HPDE6-E6E7 (cell line): ENCODE results near the gene KHSRP.

Source experiments
- DNase-seq: peaks from one replicate; pipeline ENCODE4 v3.0.0; 2011; ENCODE audit warnings: missing footprints; ENCODE audit errors: extremely low spot score

KHSRP gene

DNA sequence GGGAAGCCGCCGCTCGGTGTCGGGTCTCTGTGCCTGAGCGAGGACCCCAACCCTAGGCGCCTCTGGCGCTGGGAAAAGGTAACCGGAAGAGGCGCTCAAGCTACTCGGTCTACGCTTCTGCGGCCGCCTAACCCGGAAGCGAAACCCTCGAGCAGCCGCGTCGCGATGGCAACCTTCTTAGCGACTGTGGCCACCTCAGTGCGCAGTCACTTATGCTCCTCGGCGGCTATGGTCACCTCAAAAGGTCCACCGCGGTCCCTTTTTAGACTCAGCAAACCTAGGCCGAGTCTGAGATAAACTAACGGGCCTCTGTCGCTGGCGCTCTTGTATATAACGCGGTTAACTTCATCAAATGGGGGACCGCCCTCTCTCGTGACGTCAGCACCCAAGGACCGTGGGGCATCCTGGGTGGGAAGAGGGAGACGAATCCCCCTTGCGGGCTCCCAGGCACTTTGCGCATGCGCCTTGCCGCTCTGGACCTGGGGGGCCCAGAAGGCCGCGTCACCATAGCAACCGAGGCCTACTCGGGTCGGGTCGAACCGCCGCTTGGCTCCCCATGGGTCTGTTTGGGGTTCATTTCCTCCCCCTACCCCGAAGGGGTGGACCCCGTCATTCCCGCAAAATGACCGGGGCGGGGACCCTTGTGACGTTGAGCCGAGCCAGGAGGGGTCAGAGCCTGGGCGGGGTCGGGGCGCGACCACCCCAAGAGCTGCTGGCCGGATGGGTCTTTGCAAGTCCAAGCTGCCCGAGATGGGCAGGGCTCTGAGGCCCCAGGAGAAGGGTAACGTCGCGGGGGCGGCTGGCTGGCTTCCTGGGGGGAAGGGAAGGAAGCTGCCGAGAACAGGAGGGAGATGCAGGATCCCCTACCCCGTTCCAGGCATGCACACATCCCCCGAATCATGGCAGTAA lies 31.3 kb downstream of the KHSRP start, which contains the start of gene GTF2F1:
GTF2F1 (minus strand) TSS at position 91 of the 909 bp plus-strand sequence. CDS start 169 bp downstream, outside the sequence.
- peak; percentile 97 for DNase-seq

DNA sequence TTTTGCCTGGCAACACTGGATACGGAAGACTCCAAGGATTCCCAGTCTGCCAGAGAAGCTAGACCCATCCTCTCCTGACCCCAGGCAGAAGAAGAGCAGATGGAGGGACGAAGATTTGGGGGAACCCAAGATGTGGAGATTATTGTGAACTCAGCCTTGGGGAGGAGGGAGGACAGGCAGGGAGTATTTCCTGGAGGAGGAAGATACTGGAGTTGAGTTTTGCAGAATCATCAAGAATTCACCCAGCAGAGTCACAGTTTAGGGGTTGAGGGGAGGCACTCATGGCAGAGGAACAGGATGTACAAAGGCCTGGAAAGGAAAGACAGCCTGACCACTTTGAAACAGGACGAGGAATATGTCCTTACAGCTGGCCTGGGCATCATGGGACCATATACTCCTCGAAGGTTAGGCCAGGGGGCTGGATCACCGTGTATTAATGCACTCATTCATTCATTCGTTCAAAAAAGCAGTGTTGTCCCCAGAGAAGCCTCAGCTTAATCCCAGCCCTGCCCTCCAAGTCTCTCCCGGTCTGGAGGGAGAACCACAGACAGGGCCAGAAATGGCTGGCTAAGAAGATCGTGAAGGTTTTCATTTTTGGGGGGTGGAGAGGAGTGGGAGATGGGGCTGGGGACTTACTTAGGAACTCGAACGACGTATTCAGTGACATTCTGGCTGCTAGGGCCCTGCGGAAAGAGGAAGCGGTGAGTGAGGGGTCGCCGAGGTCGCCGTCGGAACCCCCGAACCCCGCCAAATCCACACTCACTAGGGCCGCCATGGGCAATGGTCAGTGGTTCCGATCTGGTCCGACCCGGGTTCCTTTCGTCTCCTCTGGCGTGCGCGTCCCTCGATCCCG lies 32.2 kb downstream of the KHSRP start:
- DNase-seq = no peak

DNA sequence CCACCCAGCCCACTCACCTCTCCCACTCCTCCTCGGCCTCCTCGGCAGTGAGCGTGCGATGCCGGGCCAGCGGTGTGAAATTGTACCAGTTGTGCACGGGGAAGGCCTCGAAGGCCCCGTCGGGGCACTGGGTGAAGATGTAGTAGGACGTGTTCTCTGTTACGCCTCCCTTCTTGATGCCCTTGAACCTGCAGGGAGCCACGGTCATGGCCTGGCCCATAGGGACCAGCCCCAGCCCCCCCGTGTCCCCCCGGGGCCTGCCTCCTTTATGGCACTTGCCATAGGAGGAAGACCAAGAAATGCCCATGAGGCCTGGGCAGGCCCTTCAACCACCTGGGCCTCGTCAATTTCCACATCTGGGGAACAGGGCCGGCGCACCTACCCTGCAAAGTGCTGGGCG lies 37.2 kb downstream of the KHSRP start:
- DNase-seq = no peak

DNA sequence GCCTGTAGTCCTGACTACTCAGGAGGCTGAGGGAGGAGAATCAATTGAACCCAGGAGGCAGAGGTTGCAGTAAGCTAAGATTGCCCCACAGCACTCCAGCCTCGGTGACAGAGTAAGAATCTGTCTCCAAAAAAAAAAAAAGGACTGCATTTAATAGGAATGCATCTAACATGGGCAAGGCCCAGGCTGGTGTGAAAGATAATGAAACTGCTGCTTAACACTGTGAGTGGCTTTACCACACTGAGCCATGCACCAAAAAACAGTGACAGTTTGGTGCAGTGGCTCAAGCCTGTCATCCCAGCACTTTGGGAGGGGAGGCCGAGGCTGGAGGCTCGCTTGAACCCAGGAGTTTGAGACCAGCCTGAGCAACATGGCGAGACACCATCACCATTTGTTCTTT lies 40.2 kb downstream of the KHSRP start:
- DNase-seq = no peak

DNA sequence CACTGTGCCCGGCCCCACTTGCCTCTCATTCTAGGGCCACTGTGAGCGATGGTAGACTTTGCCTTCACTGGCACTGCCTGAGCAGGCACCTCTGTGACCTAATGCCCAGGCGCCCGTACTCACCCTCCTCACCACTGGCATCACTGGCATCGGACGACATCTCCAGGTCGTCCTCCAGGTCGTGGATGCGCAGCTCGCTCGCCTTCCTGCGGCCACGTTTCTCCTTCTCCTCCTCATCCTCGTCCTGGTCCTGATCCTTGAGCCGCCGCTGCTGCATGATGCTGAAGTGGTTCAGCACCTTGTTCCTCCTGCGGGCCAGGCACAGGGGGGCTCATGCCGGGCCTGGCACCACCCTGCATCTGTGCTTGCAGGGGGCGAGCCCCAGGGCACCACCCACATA lies 41.4 kb downstream of the KHSRP start:
- no peak for DNase-seq

DNA sequence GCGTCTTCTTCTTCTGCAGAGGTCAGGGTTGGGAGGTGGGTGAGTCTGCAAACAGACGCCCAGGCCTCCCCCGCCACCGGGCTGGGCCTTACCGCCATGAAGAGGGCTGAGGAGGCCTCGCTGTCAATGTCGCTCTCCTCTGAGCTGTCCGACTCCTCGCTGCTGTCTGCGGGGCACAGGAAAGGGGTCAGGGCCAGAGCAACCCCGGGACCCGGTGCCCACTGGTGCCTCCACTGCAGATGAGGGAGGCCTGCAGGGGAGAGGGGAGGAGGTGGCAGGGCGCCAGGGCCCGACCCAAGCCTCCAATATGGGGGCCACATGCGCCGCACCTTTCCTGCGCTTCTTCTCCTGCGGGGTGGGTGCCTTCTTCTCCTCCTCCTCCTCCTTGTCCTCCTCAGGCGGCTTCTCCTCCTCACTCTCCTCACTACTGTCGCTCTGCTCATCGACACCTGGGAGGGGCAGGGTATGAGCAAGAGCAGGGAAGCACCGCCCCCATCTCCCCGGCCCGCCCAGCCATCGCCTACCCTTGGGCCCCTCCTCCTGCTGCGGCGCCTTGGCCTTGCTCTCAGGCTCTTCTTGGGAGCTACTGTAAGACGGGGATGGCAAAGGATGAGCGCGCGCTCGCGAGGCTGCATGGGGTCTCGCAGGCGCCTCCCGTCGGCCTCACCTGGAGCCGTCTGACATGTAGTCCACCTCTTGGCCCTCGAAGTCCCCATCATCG lies 43.4 kb downstream of the KHSRP start:
- DNase-seq = no peak

DNA sequence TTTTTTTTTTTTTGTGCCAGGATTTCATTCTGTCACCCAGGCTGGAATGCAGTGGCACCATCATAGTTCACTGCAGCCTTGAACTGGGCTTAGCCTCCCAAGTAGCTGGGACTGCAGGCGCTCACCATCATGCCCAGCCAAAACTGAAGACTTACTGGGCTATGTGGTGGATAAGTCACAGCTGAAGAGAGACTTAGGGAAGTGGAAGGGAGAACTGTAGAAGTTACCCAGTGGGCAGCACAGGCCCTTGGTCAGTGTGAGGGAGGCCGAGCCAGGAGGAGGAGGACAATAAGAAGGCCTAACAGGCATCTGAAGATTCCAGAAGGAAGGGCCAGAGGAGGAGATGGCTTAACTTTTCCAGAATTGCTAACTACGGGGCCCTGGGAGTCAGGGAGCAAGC lies 44.9 kb downstream of the KHSRP start:
- DNase-seq = no peak

DNA sequence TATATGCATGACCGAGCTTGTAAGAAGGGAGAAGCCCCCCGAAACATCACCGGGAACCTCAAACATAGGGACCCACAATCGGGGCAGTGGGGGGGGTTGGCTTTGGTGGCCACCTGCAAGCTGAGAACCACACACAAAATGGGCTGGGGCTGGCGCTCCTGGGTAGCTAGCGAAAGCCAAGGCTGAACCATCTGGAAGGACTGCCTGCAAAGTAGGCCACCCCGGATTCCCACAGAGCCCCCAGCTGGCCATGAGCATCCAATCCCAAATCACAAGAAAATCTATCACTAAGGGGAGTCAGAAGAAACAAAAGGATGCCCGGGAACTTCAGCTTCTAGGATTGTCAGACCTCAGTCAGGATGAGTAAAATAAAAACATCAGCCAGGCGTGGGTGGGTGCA lies 46.1 kb downstream of the KHSRP start:
- no peak for DNase-seq

DNA sequence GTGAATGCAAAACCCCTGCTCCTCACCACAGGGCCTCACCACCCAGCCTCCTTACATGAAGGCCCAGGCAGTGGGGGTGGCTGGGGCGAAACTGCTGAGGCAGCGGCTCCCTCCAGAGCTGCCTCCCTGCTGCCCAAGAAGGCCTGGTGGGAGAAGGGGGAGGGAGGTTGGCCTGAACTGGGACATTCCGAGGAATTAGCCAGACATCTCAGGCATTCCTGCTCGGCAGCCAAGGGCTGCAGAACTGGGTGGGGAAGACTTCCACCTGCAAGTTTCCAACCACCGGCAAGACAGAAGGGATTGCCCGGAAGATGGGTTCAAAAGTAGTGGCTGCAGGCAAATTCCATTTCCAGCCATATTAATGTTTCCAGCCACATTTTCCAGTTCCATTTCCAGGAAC lies 46.6 kb downstream of the KHSRP start:
- no peak for DNase-seq

DNA sequence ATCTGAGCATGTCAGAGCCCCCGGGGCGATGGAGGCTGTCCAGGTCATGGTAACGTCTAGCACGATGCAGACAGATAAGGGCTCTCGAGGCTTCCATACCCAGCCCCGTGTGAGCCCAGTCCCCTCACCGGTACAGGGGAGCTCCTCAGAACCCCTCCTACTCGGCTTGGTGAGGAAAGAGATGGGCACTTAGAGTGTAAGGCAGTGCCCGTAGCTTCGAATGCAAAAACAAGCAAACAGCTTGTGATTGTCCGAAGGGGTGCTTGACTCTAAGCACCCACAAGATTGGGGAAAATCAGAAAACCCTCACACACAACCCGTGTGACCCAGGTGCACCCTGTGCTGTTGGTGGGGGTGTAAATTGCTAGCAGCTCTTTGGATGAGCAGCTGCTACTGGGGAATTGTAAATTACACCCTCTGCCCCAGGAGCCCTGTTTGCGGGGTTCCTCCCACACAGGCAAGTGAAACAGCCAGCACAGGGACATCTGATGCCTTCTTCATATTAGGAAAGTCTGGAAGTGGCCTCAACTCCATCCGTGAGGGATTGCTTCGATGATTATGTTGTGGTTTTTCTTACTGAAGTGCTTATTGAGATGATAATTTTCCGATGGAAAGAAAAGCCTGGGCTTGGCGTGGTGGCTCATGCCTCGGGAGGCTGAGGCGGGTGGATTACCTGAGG lies 48.0 kb downstream of the KHSRP start:
- no peak for DNase-seq

DNA sequence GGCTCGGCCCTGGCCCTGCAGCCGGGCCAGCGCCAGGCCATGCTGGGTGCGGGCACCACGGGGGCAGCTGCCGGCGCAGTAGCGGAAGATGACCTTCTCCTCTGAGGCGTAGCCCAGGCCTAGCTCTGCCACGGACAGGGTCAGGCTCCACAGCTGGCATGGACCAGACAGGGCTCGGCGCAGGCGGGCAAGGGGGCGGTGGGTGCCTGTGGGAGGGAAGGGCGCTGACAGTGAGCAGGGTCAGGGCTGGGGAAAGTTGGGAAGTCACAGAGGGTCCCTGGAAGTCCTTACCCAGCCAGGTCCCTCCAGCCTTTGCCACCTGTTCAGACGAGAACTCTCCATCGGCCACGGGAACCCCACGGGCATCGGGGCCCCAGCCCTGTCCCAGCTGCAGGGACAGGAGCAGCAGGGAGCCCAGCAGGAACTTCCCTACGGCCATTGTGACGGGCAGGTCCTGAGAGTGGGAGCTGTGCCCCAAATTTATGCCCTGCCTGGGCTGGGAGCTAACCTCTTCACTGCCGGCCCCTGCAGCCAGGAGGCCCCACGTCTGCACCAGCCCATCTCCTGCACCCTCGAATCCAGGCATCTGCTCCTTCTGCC lies 49.1 kb downstream of the KHSRP start, which contains the start of gene PSPN:
PSPN (minus strand) TSS at position 523 of the 600 bp plus-strand sequence; CDS start at position 439, 84 bp downstream.
- no peak for DNase-seq

DNA sequence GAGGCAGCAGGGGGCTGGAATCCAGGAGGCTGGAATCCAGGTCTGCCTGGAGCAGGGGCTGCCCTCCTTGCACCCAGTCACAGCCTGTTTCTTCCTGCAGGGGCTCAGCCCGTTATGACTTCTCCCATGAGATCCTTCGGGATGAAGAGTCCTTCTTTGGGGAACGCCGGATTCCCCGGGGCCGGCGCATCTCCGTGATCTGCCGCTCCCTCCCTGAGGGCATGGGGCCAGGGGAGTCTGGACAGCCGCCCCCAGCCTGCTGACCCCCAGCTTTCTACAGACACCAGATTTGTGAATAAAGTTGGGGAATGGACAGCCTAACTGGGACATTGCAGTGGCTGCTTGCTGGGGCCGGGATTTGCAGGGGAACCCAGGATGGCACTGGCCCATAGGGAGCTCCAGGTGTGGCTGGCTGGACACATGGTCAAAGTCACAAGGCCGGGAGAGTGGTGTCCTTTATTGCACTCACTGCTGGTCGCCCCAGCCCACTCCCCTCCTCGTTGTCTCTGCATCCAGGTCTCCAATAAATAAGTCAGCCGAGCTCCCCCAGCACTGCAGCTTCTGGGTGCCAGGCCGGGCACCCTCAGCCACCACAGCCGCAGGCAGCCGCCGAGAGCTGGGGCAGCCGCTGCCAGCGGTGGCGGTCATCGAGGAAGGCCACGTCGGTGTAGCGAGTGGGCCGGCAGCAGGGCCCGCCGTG lies 49.8 kb downstream of the KHSRP start:
- DNase-seq = no peak

DNA sequence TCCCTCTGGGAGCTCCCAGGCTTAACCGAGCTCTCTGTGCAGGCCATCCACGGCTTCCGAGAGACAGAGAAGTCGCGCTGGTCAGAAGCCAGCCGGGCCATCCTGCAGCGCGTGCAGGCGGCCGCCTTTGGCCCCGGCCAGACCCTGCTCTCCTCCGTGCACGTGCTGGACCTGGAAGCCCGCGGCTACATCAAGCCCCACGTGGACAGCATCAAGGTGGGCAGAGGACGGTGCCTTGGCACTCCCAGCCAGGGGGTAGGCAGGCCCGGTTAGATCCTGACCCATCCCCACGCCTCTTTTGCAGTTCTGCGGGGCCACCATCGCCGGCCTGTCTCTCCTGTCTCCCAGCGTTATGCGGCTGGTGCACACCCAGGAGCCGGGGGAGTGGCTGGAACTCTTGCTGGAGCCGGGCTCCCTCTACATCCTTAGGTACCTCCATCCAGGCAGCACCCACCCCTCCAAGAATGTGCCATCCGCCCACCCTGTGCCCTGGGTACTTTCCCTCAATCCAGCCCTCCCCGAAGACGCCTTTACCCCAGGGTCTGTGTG lies 50.4 kb downstream of the KHSRP start:
- no peak for DNase-seq

DNA sequence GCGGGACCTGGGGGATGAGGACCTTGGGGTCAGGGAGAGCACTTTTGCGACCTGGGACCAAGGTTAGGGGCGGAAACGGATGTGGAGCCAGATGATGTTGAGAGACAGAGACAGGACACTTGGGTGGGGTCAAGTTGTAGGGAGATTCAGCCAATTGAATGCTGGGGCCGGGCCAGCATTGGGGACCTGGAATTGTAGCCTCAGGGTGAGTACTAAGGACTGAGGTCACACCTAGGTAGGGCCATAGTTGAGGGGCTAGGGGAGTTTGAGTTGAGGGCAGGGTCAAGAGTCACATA lies 50.9 kb downstream of the KHSRP start:
- no peak for DNase-seq

DNA sequence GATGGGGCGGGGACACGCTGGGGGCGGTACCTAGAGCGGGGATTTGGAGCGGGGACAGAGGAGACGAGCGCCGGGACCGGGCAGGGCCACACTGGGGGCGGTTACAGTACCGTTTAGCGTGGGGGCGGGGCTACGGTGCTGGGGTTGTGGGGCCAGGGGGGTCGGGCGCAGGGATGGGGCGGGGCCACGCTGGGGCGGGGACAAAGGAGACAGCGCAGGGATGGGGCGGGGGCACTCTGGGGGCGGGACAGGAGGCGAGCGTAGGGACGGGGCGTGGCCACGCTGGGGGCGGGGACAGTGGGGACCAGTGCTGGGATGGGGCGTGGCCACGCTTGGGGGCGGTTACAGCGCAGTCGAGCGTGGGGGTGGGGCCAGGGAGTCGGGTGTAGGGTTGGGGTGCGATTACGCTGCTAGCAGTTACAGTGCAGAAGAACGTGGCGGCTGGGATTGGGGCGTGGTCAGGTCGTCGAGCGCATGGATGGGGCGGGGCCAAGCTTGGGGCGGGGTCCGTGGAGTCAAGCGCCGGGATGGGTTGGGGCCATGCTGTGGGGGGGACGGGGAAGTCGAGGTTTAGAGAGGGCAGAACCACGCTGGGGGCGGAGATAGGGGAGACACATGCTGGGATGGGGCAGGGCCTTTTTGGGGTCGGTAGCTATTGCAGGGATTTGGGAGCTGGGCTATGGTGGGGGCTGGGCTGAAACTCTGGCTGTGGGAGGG lies 51.4 kb downstream of the KHSRP start:
- peak; percentile 97 for DNase-seq

DNA sequence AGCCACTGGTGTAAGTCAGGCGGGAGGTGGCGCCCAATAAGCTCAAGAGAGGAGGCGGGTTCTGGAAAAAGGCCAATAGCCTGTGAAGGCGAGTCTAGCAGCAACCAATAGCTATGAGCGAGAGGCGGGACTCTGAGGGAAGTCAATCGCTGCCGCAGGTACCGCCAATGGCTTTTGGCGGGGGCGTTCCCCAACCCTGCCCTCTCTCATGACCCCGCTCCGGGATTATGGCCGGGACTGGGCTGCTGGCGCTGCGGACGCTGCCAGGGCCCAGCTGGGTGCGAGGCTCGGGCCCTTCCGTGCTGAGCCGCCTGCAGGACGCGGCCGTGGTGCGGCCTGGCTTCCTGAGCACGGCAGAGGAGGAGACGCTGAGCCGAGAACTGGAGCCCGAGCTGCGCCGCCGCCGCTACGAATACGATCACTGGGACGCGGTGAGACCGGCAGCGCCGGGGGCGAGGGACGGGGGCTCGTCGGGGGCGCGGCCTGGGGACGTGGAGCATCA lies 52.0 kb downstream of the KHSRP start, which contains the start of gene ALKBH7:
ALKBH7 (plus strand) TSS at position 201 of the 502 bp plus-strand sequence; CDS start at position 228, 27 bp downstream.
- peak; percentile 98 for DNase-seq

DNA sequence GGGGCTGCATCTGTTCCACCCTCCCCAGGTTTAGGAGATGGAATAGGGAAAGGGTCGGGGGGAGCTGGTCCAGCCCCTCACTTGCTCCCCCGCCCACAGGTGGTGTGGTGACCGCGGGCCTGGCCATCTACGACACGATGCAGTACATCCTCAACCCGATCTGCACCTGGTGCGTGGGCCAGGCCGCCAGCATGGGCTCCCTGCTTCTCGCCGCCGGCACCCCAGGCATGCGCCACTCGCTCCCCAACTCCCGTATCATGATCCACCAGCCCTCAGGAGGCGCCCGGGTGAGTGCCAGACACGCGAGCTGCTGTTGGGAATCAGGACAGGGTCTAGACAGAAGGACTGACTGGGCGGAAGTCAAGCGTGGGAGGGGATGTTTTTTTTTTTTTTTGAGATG lies 60.3 kb downstream of the KHSRP start:
- DNase-seq = no peak
